H1 (cell line): Measurements from ENCODE around the gene XAB2. TPM values are rescaled to one million over a fixed set of nuclear protein-coding genes. Genes with fewer than 3 reads are reported as not detected.

Experiments
- KDM4A ChIP-seq: IDR thresholded peaks from one replicate; pipeline ENCODE4 v1.7.1; 2012; ENCODE audit warnings: low read depth, mild to moderate bottlenecking, moderate library complexity, low read length, inconsistent platforms; ENCODE audit not compliant: severe bottlenecking
- RFX5 ChIP-seq: IDR thresholded peaks from 2 replicates; pipeline ENCODE4 v1.6.1; 2011; ENCODE audit warnings: low read depth, low read length, improper control_type of control experiment, borderline replicate concordance
- RXRA ChIP-seq: IDR thresholded peaks from 2 replicates; pipeline ENCODE4 v1.6.1; 2011; ENCODE audit warnings: low read depth, mild to moderate bottlenecking, low read length, moderate library complexity; ENCODE audit not compliant: insufficient read depth
- polyA plus RNA-seq, 7 experiments: library from polyadenylated mRNA; depleted of rRNA in 3 of 7; stranded (reverse) in 5 of 7; unstranded in 2 of 7; fragments of >200 nt in 5 of 7; fragments of 200-250 nt in 2 of 7; gene quantifications; 1 replicate in 5 of 7; 2 replicates in 1 of 7; 4 replicates in 1 of 7; pipeline versions ENCODE4 v1.2.1 to v1.2.3, GENCODE V29; 2011 to 2013; ENCODE audit warnings: missing spikeins in 2 of 7, mixed read lengths in 2 of 7
- total RNA-seq: library from RNA; stranded (reverse); fragmentation: NEBNext Ultra II Directional; extraction: Animal tissue kit (Norgen Biotek cat#: 25700); gene quantifications from 2 replicates; pipeline ENCODE4 v1.2.1, GENCODE V29; 2021
- TF ChIP-seq, protein P1 (sequence below): IDR thresholded peaks from 2 replicates; pipeline ENCODE4 v1.6.1; 2012; ENCODE audit warnings: inconsistent platforms

XAB2 gene
- total and polyA plus RNA-seq, 2 of the 8 experiments (the other 6 are each of a cell fraction or from before 2014, with no cell fraction given): 48.2 to 49.4 TPM

- TF ChIP-seq, protein P1, sequence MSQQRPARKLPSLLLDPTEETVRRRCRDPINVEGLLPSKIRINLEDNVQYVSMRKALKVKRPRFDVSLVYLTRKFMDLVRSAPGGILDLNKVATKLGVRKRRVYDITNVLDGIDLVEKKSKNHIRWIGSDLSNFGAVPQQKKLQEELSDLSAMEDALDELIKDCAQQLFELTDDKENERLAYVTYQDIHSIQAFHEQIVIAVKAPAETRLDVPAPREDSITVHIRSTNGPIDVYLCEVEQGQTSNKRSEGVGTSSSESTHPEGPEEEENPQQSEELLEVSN: peak; percentile 45; the same call in 1 of the 2 replicates
- TF ChIP-seq RXRA: no peak
- peak; percentile 73 for TF ChIP-seq KDM4A
- TF ChIP-seq RFX5: no peak
- TF ChIP-seq, all 59 proteins: peak for 6
Observed at GRCh38 chr19:7670150-7670783, 40.9 kb upstream of the XAB2 start (continued).
